ENCODE data around the gene TRABD2B. TPM values are rescaled to one million over a fixed set of nuclear protein-coding genes. Genes with fewer than 3 reads are reported as not detected.

The TRABD2B gene
- total RNA-seq, 1 donor from 2014 or later: 0.89 TPM

DNA sequence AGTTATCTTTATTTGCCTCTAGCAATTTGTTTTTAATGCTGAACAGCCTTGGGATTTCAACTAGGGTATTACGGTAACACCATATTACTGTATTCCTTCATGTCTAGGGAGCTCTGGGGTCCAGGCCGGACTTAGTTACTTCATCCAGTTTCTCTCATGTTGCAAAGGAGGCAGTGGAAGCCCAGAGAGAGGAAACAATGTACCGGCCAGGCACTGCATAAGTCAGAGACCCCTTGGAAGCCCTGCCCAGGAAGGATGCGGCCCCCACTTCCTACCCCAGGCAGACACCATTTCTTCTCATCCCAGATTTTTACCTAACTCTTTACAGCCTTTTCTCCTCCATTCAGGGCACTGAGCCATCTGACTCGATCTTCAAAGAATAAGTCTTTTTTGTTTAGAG, 32.5 kb downstream of the TRABD2B start:
- Mint-ChIP-seq H3K4me1 (ENCODE audit: low read depth, unreplicated experiment) (peaks cover 5% of the 10 kb centered on the region), H3K27ac (ENCODE audit: unreplicated experiment) (no peak overlapping the region), H3K9me3 (ENCODE audit: unreplicated experiment) (peaks cover 7% of the 10 kb centered on the region), H3K4me3 (ENCODE audit: unreplicated experiment) (no peak overlapping the region), H3K27me3 (ENCODE audit: low read depth, unreplicated experiment) (peaks cover 5% of the 10 kb centered on the region), H3K36me3 (ENCODE audit: low read depth, unreplicated experiment) (no peaks in the 10 kb centered on the region)
- DNase-seq (ENCODE audit: low read depth) (no peak), FAIRE-seq (no peak)
- Histone ChIP-seq H3K36me3 (ENCODE audit: insufficient read depth, low read length) (no peaks in the 10 kb centered on the region), H3K27ac (ENCODE audit: low read depth, low read length) (no peak overlapping the region), H4K20me1 (ENCODE audit: insufficient read depth, low read length) (no peaks in the 10 kb centered on the region), H3K4me3 (ENCODE audit: insufficient read depth, low read depth, low read length) (no peak overlapping the region), H3K9ac (ENCODE audit: low read length) (no peak overlapping the region), H3K79me2 (ENCODE audit: insufficient read depth, low read length) (no peaks in the 10 kb centered on the region), H3K4me2 (ENCODE audit: low read length) (no peak overlapping the region), H3K27me3 (ENCODE audit: insufficient read depth, low read length) (no peaks in the 10 kb centered on the region), H2AFZ (ENCODE audit: low read depth, low read length) (no peak overlapping the region), H3K4me1 (ENCODE audit: insufficient read depth, low read length) (no peaks in the 10 kb centered on the region), H3K9me3 (ENCODE audit: insufficient read depth, low read depth, low read length) (no peaks in the 10 kb centered on the region)
- TF ChIP-seq, protein P1, sequence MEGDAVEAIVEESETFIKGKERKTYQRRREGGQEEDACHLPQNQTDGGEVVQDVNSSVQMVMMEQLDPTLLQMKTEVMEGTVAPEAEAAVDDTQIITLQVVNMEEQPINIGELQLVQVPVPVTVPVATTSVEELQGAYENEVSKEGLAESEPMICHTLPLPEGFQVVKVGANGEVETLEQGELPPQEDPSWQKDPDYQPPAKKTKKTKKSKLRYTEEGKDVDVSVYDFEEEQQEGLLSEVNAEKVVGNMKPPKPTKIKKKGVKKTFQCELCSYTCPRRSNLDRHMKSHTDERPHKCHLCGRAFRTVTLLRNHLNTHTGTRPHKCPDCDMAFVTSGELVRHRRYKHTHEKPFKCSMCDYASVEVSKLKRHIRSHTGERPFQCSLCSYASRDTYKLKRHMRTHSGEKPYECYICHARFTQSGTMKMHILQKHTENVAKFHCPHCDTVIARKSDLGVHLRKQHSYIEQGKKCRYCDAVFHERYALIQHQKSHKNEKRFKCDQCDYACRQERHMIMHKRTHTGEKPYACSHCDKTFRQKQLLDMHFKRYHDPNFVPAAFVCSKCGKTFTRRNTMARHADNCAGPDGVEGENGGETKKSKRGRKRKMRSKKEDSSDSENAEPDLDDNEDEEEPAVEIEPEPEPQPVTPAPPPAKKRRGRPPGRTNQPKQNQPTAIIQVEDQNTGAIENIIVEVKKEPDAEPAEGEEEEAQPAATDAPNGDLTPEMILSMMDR (IDR thresholded peaks at IDR 0.05; ENCODE audit: insufficient read depth, low read depth, low read length): no peak
- no peak for TF ChIP-seq EZH2 (IDR thresholded peaks at IDR 0.05; ENCODE audit: insufficient read depth, low read length)

- FAIRE-seq: no peak
- no peaks in the 10 kb centered on the region for H3K4me1 ChIP-seq (ENCODE audit: insufficient read depth, low read length)
These were observed 33.4 kb downstream of the TRABD2B start for GRCh38 chr1:47963568-47964358.

More at GRCh38 chr1:47963568-47964358, 33.4 kb downstream of the TRABD2B start:
- Histone ChIP-seq H3K36me3 (ENCODE audit: insufficient read depth, low read length) (no peaks in the 10 kb centered on the region), H3K9ac (ENCODE audit: low read length) (no peak overlapping the region), H2AFZ (ENCODE audit: low read depth, low read length) (no peak overlapping the region), H3K4me3 (ENCODE audit: insufficient read depth, low read depth, low read length) (no peak overlapping the region), H3K27me3 (ENCODE audit: insufficient read depth, low read length) (no peaks in the 10 kb centered on the region), H3K79me2 (ENCODE audit: insufficient read depth, low read length) (no peaks in the 10 kb centered on the region), H3K9me3 (ENCODE audit: insufficient read depth, low read depth, low read length) (no peaks in the 10 kb centered on the region), H4K20me1 (ENCODE audit: insufficient read depth, low read length) (no peaks in the 10 kb centered on the region), H3K27ac (ENCODE audit: low read depth, low read length) (no peak overlapping the region), H3K4me2 (ENCODE audit: low read length) (no peak overlapping the region)
- Mint-ChIP-seq H3K27ac (ENCODE audit: unreplicated experiment) (no peak overlapping the region), H3K36me3 (ENCODE audit: low read depth, unreplicated experiment) (no peaks in the 10 kb centered on the region), H3K4me3 (ENCODE audit: unreplicated experiment) (no peak overlapping the region), H3K4me1 (ENCODE audit: low read depth, unreplicated experiment) (peaks cover 5% of the 10 kb centered on the region), H3K9me3 (ENCODE audit: unreplicated experiment) (peaks cover 7% of the 10 kb centered on the region), H3K27me3 (ENCODE audit: low read depth, unreplicated experiment) (no peaks in the 10 kb centered on the region)
- TF ChIP-seq, protein P1 (IDR thresholded peaks at IDR 0.05; ENCODE audit: insufficient read depth, low read depth, low read length): no peak
- no peak for TF ChIP-seq EZH2 (IDR thresholded peaks at IDR 0.05; ENCODE audit: insufficient read depth, low read length)
- no peak for DNase-seq (ENCODE audit: low read depth)
